OCI-M2 (cell line): ENCODE data around the gene RRH.
"Not testable (repeated sequence)": the region's sequence is repeated elsewhere in the genome, so short reads cannot be mapped to it uniquely, and the experiment has no call there.

Experiments used
- DNase-seq: peaks from one replicate; lab custom pipeline; 2025; ENCODE audit not compliant: unreplicated experiment; lab: John Stamatoyannopoulos, UW

RRH gene, protein sequence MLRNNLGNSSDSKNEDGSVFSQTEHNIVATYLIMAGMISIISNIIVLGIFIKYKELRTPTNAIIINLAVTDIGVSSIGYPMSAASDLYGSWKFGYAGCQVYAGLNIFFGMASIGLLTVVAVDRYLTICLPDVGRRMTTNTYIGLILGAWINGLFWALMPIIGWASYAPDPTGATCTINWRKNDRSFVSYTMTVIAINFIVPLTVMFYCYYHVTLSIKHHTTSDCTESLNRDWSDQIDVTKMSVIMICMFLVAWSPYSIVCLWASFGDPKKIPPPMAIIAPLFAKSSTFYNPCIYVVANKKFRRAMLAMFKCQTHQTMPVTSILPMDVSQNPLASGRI

DNA sequence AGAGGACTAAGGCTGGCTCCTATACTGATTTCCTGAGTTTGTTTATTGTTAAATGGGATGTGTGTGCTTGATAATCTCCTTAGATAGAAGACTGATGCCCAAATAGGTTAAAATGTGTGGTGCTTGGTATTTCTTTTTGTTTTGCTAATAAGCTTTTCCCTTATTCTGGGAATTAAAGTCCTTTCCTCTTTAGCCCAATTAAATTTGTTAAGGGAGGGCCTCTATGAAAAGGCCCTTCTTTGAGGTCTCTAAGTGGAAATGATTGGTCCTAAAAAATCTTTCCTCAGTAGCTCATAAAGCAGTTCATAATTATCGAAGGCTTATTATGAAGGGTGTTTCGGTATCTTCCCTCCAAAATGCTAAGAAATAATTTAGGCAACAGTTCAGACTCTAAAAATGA lies at the start of gene RRH:
RRH (plus strand) TSS at position 301 of the 400 bp plus-strand sequence; CDS start at position 357, 56 bp downstream.
- DNase-seq = no peak

DNA sequence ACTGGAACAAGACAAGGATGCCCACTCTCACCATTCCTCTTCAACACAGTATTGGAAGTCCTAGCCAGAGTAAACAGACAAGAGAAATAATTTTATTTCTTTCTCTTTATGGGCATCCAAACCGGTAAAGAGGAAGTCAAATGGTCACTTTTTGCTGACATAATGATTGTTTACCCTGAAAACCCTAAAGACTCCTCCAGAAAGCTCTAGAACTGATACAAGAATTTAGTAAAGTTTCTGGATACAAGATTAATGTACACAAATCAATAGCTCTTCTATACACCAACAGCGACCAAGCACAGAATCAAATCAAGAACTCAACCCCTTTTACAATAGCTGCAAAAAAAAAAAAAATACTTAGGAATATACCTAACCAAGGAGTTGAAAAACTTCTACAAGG lies 45.7 kb upstream of the RRH start:
- DNase-seq = not testable (repeated sequence)

DNA sequence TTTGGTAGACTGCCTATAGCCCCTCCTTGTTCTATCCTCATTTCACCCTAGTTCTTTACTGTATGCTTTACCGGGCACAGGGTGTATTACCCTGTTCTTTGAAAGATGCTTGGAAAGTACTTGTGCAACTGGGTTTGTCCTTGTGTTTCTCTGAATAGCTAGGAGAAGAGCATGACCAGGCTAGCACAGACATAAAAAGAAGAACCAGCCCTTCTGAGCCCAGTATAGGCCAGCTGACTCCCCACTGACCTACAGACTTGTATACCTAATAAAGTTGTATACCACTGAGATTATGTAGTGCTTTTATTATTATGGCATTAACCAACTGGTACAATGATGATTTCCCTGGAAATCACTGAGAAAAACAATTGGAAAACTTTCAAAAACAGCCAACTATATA lies 40.9 kb upstream of the RRH start:
- no peak for DNase-seq

DNA sequence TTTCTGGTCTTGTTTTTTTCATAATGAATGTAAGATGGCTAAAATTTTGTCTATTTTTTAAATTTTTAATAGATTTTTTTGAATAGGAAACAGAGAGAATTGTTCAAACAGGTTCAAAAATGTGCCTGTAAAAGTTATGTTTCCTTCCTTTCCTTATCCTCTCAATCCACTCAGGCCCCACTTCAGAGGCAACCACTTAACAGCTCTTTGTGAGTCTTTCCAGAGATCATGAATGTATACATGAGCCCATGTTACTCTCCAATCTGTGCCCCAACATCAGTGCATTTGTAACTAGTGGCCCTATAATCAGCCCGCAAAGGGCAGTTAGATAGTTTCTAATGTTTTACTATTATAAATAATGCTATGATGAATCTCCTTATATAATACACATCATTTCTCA lies 40.0 kb upstream of the RRH start:
- no peak for DNase-seq

DNA sequence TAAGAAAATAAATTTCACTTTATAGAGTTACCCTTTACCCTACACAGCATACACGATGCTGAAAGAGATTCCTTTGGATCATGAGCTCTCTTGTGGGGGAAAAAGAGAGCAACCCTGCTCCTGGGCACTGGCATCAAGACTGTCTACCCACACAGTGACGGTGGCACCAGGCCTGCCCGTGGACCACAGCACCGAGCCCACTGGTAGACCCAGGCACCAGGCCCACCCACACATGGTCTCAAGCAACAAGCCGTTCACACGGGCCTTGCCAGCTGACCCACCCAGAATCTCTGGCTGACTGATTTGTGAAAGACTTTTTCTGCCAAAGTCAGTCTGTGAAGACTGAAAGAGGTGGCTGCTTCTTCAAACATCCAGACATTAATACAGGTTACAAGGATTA lies 32.7 kb upstream of the RRH start:
- no peak for DNase-seq

DNA sequence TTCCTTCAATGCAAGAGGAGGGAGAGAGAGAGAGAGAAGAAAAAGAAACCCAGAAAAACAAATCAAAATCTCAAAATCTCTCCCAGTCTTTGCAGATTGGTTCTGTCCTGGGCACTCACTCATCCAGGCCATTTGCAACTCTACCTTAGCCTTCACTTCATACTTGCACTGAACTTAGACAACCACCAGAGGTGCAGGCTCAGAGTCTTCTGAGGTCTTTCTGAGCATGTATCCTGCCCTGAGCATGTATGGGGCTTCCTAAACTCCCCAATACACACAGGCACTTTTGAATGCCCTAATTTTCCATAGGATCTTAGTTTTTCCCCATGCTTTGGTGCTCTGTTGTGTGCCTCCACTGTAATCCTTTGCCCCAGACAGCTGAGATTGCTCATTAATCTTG lies 28.9 kb upstream of the RRH start:
- no peak for DNase-seq

DNA sequence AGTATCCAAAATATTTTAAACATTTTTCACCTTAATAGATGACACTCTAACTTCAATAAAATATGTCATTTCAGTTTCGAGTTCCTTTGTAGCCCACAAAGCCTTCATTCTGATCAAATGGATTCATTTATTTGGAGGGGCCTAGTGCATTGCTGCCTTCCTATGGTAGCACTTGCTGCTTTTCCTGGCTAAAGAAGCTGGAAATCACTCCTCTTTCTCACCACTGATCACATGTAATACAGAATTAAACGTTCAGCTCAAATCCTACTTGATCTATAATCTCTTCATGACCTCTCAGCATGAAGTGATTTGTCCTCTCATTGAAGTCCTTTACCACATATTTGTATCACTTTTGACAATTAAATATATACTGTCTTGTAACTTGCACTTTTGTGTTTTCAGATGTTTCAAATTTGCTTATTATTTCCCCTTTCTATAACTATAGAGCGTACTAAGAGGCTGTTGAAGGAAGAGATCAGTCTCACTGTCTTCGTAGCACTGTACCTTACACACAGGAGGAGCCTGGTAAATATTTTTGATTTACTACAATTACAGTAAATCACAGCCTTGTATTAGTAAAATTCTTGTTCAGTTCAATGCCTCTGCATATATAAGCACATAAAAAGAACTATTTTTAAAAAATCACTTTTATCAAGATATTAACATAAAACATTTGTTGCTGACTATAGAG lies 26.5 kb upstream of the RRH start:
- no peak for DNase-seq

DNA sequence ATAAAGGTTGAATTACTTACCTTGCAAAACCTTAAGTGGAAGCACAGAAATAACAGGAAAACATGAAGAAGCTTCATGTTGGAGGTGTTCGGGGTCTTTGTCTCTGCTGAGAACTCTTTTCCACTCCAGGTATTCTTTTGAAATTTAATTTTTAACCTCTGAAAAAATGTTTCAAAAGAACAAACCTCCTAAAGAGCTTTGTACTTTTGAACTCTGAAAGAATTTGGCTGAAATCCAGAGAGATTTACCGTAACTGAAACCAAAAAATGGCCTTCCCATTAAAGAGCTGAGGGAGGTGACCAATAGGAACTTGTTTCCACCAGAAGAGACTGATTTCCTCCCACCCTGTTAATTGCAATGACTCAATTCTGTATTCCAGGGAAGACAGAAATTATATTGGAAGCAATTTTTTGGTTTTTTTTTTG lies 25.9 kb upstream of the RRH start, which contains the start of gene CFI:
CFI (minus strand) TSS at position 105 of the 425 bp plus-strand sequence; CDS start at position 77, 28 bp downstream.
- DNase-seq = no peak

DNA sequence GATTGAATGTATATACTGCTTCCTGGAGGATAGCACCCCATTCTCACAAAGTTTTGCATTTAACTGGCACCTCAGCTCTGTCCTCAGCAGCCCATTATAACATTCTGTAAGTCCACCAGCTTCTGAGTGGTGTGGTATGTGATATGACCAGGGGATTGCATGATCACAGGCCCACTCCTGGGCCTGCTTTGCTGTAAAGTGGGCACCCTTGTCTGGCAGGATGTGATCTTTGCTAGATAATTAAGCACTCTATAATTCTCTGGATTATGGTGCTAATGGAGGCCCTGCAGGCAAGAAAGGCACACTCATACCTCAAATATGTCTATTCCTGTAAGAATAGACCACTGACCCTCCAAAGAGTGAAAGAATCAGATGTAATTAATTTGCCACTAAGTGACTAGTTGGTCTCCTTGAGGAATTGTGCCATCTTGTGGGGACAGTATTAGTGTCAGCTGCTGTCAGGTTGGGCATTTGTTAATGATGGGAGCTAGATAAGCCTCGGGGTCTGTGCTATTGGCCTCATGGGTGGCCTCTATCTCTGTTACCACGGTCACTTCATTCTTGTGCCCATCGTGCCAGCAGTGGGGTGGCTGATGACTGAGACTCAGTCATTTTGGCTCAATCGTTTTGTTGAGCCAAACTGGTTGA lies 23.7 kb upstream of the RRH start:
- DNase-seq = no peak

DNA sequence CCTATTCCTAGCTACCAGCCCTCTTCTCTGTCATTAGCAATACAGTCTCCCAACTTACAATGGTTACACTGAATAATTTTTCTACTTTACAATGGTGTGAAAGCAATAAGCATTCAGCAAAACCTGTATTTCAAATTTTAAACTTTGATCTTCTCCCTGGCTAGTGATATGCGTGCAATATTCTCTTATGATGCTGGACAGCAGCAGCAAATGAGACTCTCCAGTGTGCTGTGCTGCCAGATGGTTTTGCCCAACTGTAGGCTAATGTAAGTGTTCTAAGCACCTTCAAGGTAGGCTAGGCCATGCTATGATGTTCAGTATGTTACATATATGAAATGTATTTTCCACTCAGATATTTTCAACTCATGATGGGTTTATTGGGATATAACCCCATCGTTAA lies 18.1 kb upstream of the RRH start:
- no peak for DNase-seq

DNA sequence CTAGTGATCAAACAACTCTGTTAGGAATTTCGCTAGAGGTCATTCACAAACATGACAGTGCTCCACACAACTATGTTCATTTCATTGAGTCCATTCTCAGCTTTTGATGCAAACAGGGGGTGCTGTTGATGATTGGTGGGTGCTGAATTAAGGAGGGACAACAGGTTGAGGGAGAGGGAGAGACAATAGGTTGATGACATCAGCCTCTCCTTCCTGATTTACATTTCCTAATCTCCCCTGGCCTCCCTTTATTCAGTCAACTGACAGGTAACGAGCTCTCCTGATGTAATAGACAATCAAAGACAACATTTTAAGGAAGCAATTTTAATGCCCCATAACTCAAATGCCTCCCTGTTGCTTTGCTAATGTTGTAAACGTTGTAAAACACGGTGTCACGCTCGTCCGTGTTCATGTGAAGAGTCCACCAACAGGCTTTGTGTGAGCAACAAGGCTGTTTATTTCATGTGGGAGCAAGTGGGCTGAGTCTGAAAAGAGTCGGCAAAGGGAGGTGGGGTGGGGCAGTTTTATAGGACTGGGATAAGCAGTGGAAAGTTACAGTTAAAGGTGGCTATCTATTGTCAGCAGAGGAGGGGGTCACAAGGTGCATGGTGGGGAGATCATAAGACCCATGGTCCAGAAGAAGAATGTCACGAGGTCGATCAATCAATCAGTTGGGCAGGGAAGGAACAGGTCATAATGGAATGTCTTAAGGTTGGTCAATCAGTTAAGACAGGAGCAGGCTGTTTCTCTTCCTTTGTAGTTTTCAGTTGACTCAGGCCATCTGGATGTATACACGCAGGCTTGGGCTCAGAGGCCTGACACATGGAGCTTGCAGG lies 17.0 kb upstream of the RRH start:
- DNase-seq = no peak

DNA sequence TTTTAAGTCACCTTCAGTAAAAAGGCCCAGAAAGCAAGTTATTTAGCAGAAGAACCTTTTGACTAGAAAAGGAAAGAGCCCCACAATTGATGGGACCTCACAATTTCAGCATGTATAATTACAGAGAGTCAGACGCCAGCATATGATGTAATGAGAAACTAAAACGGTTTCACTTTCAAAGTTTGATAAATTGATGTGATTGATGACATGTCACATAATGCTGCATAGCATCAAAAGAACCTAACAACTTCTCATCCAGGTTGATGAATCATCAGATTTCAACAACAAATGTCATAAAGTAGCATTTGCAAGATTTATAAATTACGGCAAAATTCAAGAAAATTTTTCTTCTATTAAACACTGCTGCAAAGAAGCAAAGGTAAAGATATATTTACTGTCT lies 16.1 kb upstream of the RRH start:
- no peak for DNase-seq

DNA sequence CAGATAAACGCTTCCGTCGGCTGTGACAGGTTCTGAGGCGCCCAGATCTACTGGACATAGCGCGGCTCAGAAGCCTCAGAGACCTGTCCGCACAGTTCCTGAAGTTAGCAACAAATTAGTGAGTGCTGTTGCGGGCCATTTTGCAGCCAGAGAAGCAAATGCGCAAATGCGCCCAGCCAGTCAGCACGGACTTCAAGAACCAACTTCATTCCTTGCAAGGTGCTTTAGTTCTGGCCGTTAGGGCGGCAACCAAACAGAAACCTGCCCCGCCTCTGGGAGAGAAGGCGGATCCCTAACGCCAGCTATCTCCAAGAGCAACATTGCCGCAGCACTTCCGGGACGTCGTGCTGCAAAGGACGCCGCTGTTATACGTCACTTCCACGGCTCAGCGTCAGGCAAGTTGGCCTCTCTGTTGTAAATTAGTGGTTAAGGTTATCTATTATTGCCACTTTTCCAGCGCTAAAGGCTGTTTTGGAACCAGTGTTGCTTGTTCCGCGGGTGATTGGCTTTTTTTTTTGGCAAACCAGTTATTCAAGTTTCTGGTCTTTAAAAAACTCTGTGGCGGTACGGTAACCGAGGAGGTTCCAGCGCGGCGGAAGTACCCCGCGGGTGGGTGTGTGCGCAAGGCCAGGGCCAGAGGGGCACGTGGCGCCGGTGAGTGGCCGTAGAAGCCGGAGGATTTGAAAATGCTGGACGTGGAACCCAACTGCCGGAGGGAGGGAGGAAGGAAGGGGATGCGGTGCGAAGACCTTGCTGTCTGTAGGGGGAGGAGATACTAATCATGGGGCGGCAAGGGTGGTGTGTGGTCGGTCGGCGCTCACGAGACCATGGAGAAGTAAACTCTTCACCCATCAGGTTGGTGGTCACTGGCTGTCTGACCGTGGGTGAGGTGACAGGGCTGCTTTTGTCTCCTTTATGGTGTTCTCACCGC lies 12.4 kb upstream of the RRH start, which contains the start of gene GAR1:
GAR1 (plus strand) TSS at position 612 of the 931 bp plus-strand sequence. CDS start 403 bp downstream, outside the sequence.
- peak; percentile 81 for DNase-seq

DNA sequence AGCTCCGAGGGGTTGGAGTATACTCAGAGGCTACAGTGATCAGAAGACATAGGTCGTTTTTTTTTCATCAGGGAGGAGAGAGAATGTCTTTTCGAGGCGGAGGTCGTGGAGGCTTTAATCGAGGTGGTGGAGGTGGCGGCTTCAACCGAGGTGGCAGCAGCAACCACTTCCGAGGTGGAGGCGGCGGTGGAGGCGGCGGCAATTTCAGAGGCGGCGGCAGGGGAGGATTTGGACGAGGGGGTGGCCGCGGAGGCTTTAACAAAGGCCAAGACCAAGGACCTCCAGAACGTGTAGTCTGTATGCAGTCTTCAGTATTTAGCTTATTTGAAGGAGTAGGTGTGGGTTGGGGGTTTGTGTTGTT lies 11.7 kb upstream of the RRH start:
- DNase-seq = no peak

DNA sequence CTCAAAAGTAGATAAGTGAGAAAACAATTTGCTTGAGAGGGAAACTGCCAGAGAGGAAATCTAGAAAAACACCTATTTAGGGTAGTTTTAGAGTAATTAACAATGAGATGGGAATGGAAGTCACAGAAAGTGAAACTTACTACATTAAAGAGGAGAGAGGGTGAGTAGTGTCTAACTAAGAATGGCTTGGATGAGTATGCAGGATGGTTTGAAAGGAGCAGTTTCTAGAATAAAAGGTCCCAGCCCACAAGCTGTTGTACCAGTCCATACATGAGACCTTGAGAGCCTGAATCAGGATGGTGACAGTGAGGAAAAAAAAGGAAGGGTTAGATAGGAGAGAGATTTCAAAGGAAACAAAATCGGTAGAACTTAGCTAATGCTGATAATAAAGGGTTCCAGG lies 10.9 kb upstream of the RRH start:
- DNase-seq = no peak

DNA sequence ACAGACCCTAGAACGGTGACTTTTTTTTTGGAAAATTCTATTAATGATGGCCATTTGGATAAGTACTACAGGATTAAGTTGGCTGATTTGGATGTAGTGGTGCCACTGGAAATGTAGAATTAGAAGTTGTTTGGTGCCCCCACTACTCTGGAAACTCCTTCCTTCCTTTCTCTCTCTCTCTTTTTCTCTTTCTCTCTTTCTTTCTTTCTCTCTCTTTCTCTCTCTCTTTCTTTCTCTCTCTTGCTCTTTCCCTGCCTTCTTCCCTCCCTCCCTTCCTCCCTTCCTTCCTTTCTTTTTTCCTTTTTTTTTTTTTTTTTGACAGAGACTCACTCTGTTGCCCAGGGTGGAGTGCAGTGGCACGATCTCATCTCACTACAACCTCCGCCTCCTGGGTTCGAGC lies 9.5 kb upstream of the RRH start:
- DNase-seq = no peak

DNA sequence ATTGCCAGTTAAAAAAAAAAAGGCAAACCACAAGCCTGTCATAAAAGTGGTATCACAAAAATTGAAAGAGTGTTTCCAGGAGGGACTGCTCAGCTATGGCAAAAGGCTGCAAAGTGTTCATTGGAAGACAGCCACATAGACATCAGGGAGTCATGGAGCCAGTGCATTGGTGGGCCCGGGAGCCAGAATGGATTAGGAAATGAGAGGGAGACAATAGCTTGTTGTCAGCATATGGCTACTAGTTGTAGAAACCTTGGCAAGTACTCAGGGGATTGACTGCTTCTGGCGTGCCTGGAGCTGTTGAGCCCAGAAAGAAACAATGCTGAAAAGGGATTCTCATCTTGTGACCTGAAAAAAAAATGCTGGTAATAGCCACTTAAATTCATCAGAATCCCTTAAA lies 7.2 kb upstream of the RRH start:
- no peak for DNase-seq

DNA sequence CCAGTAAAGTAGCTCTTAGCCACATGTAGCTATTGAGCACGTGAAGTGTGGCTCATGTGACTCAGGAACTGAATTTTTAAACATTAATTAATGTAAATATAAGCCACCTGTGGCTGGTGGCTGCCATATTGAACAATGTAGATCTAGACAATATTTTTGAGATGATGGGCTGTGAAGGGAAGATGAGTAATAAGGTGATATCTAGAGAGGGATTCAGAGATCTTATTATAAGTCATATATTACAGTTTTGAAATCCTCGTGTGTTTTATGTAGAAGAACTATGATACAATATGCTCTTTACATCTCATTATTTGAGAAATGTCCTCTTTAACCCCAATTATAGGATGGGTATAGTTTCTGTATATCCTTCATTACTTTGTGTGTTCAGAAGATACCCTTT lies 6.6 kb upstream of the RRH start:
- no peak for DNase-seq

DNA sequence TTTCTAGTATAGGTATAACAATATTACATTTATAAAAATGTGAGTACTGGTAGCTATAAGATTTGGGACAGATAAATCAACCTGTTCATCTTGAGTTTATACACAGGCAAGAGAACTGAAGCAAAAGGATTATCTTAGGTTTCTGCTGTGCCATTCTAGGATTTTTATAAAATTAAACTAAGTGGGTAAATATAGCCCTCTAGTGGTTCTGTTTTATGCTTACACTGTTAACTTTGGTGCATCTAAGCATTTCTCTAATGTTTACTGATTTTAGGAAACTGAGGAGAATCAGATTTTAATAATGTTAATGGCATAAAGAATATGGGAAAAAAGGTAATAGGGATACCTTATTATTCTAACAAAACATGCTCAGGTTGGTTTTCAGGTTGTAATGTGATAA lies 1.1 kb upstream of the RRH start:
- DNase-seq = no peak

DNA sequence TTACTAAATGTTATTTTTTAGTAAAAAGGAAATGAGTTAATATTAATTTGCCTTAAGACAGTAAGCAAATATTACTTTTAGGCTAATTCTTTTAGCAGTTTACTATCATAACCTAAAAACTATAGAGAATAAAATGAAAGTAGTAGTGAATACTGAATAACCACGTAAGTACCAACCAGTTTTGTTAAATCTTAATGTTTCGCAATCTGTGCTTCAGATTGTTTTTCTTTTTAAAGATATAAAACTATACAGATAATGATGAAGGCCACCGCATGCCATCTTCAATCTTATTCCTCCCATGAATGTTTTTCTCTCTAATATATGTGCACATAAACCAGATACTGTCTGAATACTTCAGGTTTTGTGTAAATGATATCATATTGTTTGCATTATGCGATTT lies 6.0 kb downstream of the RRH start:
- DNase-seq = no peak
